ENCODE results near the gene SNX32.
"Not testable (repeated sequence)": the region's sequence is repeated elsewhere in the genome, so short reads cannot be mapped to it uniquely, and the experiment has no call there.

SNX32 gene

DNA sequence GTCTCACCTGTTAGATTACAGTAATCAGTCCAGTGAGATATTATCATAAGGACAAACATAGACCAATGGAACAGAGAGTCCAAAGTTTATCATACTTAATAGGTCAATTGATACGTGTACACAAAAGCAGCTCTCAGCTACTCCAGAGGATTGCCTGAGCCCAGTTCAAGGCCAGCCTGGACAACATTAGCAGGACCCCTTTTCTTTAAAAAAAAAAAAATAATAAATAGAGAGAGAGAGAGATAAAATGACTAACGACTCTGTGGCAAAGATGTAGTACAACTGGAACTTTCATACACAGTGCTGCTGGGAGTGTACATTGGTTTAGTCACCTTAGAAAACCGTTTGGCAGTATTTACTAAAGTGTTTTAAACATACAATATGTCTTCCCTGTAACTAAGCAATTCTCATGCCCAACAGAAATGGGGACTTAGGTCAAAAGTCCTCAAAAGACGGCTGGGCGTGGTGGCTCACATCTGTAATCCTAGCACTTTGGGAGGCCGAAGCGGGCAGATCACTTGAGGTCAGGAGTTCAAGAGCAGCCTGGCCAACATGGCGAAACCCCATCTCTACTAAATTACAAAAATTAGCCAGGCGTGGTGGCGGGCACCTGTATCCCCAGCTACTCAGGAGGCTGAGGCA, 10.6 kb downstream of the SNX32 start:
- TF ChIP-seq CTCF (IDR thresholded peaks at IDR 0.05): no peak
- Histone ChIP-seq H3K9me3 (no peaks in the 10 kb centered on the region), H3K4me3 (ENCODE audit: low read depth in 1 of 2, low read length in 1 of 2) (no peak overlapping the region), H3K4me1 (ENCODE audit: control insufficient read depth in 1 of 2, insufficient read depth in 1 of 2, low read depth in 1 of 2, low read length in 1 of 2) (no peaks in the 10 kb centered on the region), H3K36me3 (no peaks in the 10 kb centered on the region), H3K27ac (no peak overlapping the region), H3K27me3 (no peaks in the 10 kb centered on the region)

DNA sequence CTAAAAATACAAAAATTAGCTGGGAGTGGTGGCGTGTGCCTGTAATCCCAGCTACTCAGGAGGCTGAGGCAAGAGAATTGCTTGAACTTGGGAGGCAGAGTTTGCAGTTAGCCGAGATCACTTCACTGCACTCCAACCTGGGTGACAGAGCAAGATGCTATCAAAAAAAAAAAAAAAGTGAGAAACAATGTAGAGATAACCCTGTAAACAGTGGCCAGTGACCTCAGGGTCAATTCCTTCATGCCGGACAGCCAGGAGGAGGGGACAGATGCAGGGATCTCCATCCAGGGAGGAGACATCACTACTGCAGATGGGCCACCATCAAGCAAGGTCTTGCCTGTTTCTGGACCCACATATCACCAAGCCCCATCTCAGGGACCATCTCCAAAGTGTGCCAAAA, 14.0 kb downstream of the SNX32 start:
- no peaks in the 10 kb centered on the region for H3K27me3 ChIP-seq
- no peaks in the 10 kb centered on the region for H3K9me3 ChIP-seq
- TF ChIP-seq CTCF (IDR thresholded peaks at IDR 0.05): no peak
- peaks cover 30% of the 10 kb centered on the region for H3K36me3 ChIP-seq
- no peak overlapping the region for H3K27ac ChIP-seq
- no peaks in the 10 kb centered on the region for H3K4me1 ChIP-seq (ENCODE audit: control insufficient read depth in 1 of 2, insufficient read depth in 1 of 2, low read depth in 1 of 2, low read length in 1 of 2)
- H3K4me3 ChIP-seq (ENCODE audit: low read depth in 1 of 2, low read length in 1 of 2): no peak overlapping the region

DNA sequence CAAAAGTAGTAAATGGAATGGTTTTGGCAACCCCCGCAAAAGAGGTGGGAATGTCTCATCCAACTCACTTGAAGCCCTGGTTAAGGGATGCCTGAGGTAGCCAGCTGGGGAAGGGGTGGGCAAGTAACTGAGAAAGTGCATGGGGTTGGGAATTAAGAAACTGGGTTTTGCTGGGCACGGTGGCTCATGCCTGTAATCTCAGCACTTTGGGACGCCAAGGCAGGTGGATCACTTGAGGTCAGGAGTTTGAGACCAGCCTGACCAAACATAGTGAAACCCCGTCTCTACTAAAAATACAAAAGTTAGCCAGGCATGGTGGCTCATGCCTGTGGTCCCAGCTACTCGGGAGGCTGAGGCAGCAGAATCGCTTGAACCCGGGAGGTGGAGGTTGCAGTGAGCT, 14.9 kb downstream of the SNX32 start:
- peaks cover 39% of the 10 kb centered on the region for H3K36me3 ChIP-seq
- H3K27ac ChIP-seq; H3K4me3 ChIP-seq (ENCODE audit: low read depth in 1 of 2, low read length in 1 of 2); H3K4me1 ChIP-seq (ENCODE audit: control insufficient read depth in 1 of 2, insufficient read depth in 1 of 2, low read depth in 1 of 2, low read length in 1 of 2); H3K9me3 ChIP-seq; H3K27me3 ChIP-seq: not testable (repeated sequence)

DNA sequence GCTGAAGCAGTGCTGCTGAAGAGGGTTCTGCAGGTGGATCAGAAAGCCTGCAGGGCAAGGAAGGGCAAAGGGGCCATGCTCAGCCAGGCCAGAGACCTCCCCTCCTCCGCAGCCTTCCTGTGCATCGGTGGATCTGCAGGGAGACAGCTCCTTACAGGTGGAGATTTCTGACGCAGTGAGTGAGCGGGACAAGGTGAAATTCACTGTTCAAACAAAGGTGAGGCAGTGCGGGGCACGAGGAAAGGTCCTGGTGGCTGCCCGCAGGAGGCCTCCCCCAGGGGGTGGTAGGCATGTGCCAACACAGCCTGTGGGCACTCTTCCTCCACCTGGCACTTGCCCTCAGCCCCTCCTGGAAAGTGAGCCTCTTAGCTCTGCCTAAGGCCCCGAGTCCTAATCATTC, 15.6 kb downstream of the SNX32 start:
- Histone ChIP-seq H3K27me3 (no peaks in the 10 kb centered on the region), H3K9me3 (no peaks in the 10 kb centered on the region), H3K4me1 (ENCODE audit: control insufficient read depth in 1 of 2, insufficient read depth in 1 of 2, low read depth in 1 of 2, low read length in 1 of 2) (peaks cover 7 to 9% of the 10 kb centered on the region in 2 experiments), H3K4me3 (ENCODE audit: low read depth in 1 of 2, low read length in 1 of 2) (no peak overlapping the region), H3K36me3 (peaks cover 46% of the 10 kb centered on the region), H3K27ac (peak overlapping the region; percentile 10)
- TF ChIP-seq CTCF (IDR thresholded peaks at IDR 0.05): no peak

- H3K4me3 ChIP-seq (ENCODE audit: low read depth in 1 of 2, low read length in 1 of 2): no peak overlapping the region
- H3K9me3 ChIP-seq: no peaks in the 10 kb centered on the region
- H3K27ac ChIP-seq: peak overlapping the region; percentile 10
- peaks cover 9 to 13% of the 10 kb centered on the region in 2 experiments for H3K4me1 ChIP-seq (ENCODE audit: control insufficient read depth in 1 of 2, insufficient read depth in 1 of 2, low read depth in 1 of 2, low read length in 1 of 2)
- no peak for TF ChIP-seq CTCF (IDR thresholded peaks at IDR 0.05)
- H3K36me3 ChIP-seq: peaks cover 50% of the 10 kb centered on the region
- H3K27me3 ChIP-seq: no peaks in the 10 kb centered on the region
Observed at GRCh38 chr11:65849771-65850216, 16.0 kb downstream of the SNX32 start.

DNA sequence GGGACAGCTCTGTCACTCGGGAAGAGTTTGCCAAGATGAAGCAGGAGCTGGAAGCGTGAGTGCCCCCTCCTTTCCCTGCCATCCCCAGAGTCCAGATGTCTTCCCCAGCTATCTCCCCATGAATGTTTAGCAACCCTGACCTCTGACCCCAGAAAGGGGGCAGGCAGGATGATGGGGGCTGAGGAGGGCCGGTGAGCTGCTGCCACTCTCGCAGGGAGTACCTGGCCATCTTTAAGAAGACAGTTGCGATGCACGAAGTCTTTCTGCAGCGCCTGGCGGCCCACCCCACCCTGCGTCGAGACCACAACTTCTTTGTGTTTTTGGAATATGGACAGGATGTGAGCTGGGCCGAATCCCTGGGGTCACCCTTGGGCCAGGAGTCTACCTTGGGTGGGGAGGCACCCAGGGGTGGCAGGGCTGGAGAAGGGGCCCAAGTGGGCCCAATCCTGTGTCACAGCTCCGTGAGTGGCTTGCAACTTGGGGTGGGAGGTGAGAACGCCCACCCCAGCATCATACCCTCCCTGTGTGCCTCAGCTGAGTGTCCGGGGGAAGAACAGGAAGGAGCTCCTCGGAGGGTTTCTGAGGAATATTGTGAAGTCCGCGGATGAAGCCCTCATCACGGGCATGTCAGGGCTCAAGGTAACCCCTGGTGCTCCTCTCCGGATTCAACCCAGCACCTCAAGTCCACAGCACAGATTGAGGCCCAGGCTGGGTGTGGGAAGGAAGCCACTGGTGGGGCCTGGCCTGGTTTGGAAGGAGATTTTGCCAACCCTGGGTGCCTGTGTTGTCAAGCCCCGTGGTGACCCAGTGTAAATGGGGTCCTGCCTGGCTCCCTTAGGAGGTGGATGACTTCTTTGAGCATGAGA, 16.7 kb downstream of the SNX32 start:
- no peak for TF ChIP-seq CTCF (IDR thresholded peaks at IDR 0.05)

More for the DNA sequence above, 16.7 kb downstream of the SNX32 start:
- peaks cover 15 to 20% of the 10 kb centered on the region in 2 experiments for H3K4me1 ChIP-seq (ENCODE audit: control insufficient read depth in 1 of 2, insufficient read depth in 1 of 2, low read depth in 1 of 2, low read length in 1 of 2)
- H3K27ac ChIP-seq: peak overlapping the region; percentile 49
- peaks cover 57% of the 10 kb centered on the region for H3K36me3 ChIP-seq
- no peak overlapping the region for H3K4me3 ChIP-seq (ENCODE audit: low read depth in 1 of 2, low read length in 1 of 2)
- H3K27me3 ChIP-seq: no peaks in the 10 kb centered on the region
- H3K9me3 ChIP-seq: no peaks in the 10 kb centered on the region

Measured in neutrophil (primary cell).